K562 (cell line): ENCODE data around the gene SS18L1. TPM values are rescaled to one million over a fixed set of nuclear protein-coding genes. Genes with fewer than 3 reads are reported as not detected.

Experiments
- CBX1 ChIP-seq: sonication (generic); IDR thresholded peaks from 2 replicates; pipeline ENCODE4 v1.6.1; 2016; ENCODE audit warnings: antibody characterized with exemption, low read depth, mild to moderate bottlenecking
- RBM14 ChIP-seq: fragments of 200-400 bp; formaldehyde crosslinking; IDR thresholded peaks from 2 replicates; pipeline ENCODE4 v1.6.1; 2018; ENCODE audit warnings: low read depth, mild to moderate bottlenecking, low read length, moderate library complexity, borderline replicate concordance; ENCODE audit not compliant: insufficient read depth
- TAF15 ChIP-seq: fragments of 200-400 bp; formaldehyde crosslinking; IDR thresholded peaks from 2 replicates; pipeline ENCODE4 v1.6.1; 2017; ENCODE audit warnings: mild to moderate bottlenecking, low read depth, low read length, moderate library complexity
- TARDBP ChIP-seq: fragments of 450-650 bp; IDR thresholded peaks from 2 replicates; pipeline ENCODE4 v1.6.1; 2016
- ZNF644 ChIP-seq: fragments of 200-800 bp; sonication (Bioruptor generic); IDR thresholded peaks from 2 replicates; pipeline ENCODE4 v1.6.1; 2016; ENCODE audit warnings: low read depth, missing genetic modification characterization, missing compliant biosample characterization
- polyA plus RNA-seq, 8 experiments: library from polyadenylated mRNA; depleted of rRNA in 4 of 8; stranded (reverse) in 5 of 8; unstranded in 3 of 8; fragments of >200 nt; fragmentation: Nextera tagmentation in 2 of 8; fragmentation: Illumina TruSeq in 1 of 8; extraction: Ambion mirVana in 2 of 8; extraction: Trizol in 1 of 8; gene quantifications; 2 replicates each; pipeline versions ENCODE4 v1.2.1 to v1.2.3, GENCODE V29; 2011 to 2014; ENCODE audit warnings: inconsistent platforms in 1 of 8, missing spikeins in 1 of 8
- total RNA-seq, 7 experiments: library from RNA; depleted of rRNA in 6 of 7; stranded (reverse); fragments of >200 nt in 6 of 7; fragmentation: Illumina TruSeq in 2 of 7; extraction: Trizol in 2 of 7; gene quantifications; 2 replicates each; pipeline versions ENCODE4 v1.2.1 to v1.2.3, GENCODE V29; 2011 to 2021; ENCODE audit warnings: low replicate concordance in 1 of 7
- TF ChIP-seq, protein P1 (sequence below), 2 experiments: IDR thresholded peaks in 1 of 2; conservative IDR thresholded peaks in 1 of 2; 2 replicates each; pipeline ENCODE4 v1.6.1; 2016; ENCODE audit warnings: low read depth in 2 of 2, mild to moderate bottlenecking in 1 of 2, missing compliant biosample characterization in 1 of 2, missing genetic modification characterization in 1 of 2, moderate library complexity in 1 of 2
- TF ChIP-seq, protein P2 (sequence below), 2 experiments: fragments of 450-650 bp; IDR thresholded peaks; 2 replicates each; pipeline ENCODE4 v1.6.1; 2016
- TF ChIP-seq, protein P3 (sequence below): sonication (generic); formaldehyde crosslinking; IDR thresholded peaks from 2 replicates; pipeline ENCODE4 v1.9.0; 2022; ENCODE audit warnings: mild to moderate bottlenecking, missing genetic modification reagents
- TF ChIP-seq, protein P4 (sequence below): fragments of 450-650 bp; IDR thresholded peaks from 2 replicates; pipeline ENCODE4 v1.6.1; 2016; ENCODE audit warnings: low read depth, mild to moderate bottlenecking, moderate library complexity
- TF ChIP-seq, protein P5 (sequence below): fragments of 450-650 bp; IDR thresholded peaks from 2 replicates; pipeline ENCODE4 v1.6.1; 2016
- TF ChIP-seq, protein P6 (sequence below): fragments of 250-450 bp; sonication (Bioruptor Pico); IDR thresholded peaks from 2 replicates; pipeline ENCODE4 v1.5.0; 2021; ENCODE audit warnings: mild to moderate bottlenecking, moderate library complexity
- TF ChIP-seq, protein P7 (sequence below): fragments of 450-650 bp; formaldehyde crosslinking; IDR thresholded peaks from 2 replicates; pipeline ENCODE4 v1.4.0; 2020; ENCODE audit warnings: mild to moderate bottlenecking, moderate library complexity

Gene SS18L1
- total and polyA plus RNA-seq, 9 of the 15 experiments (the other 6 are each of a cell fraction or from before 2014, with no cell fraction given), result 2.7 to 28.3 (median 15.1) TPM

DNA sequence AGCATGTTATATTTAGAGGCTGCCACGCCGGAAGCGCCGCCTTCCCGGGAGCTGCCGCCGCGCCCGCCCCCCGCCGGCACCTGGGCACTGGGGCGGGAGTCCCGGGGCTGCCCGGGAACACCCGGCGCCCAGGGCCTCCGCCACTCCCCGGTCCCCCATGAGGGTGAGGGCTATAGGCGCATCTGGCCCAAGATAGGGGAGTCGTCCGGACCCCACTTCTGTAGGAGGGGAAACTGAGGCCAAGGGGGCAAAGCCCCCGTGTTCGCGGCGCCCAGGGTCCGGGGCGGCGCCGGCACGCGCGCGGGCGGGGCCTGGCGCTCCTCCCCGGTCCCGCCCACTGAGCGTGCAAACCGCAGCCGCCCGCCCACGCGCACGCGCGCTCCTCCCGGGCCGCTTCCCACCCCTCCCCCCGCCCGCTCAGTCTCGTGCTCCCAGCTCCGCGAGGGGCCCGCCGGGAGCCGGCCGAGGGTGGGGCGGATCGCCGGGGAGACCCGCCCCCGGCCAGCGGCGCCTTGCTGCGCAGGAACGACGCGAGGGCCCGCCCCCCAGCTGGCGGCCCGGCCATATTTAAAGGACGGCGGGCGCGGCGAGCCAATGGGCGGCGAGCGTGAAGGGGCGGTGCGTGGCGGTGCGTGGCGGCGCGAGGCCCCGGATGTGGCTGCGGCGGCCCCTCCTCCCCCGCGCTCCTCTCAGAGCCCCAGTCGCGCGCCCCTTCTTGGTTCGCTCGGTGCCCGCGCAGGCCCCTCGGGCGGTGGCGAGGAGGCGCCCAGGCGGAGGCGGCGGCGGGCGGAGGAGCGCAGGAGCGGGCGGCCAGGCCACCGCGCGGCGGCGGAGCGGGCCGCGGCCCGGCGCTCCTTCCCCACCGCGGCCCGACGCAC lies 21.6 kb upstream of the SS18L1 start, which contains the start of gene LSM14B (continued):
- TF ChIP-seq, protein P1, sequence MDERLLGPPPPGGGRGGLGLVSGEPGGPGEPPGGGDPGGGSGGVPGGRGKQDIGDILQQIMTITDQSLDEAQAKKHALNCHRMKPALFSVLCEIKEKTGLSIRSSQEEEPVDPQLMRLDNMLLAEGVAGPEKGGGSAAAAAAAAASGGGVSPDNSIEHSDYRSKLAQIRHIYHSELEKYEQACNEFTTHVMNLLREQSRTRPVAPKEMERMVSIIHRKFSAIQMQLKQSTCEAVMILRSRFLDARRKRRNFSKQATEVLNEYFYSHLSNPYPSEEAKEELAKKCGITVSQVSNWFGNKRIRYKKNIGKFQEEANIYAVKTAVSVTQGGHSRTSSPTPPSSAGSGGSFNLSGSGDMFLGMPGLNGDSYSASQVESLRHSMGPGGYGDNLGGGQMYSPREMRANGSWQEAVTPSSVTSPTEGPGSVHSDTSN (CRISPR knock-in tag; IDR thresholded peaks at IDR 0.05; ENCODE audit: low read depth), result no peak
- TF ChIP-seq, protein P1 (tag; conservative IDR thresholded peaks at IDR 0.05; ENCODE audit: low read depth), result no peak
- TF ChIP-seq, protein P2, sequence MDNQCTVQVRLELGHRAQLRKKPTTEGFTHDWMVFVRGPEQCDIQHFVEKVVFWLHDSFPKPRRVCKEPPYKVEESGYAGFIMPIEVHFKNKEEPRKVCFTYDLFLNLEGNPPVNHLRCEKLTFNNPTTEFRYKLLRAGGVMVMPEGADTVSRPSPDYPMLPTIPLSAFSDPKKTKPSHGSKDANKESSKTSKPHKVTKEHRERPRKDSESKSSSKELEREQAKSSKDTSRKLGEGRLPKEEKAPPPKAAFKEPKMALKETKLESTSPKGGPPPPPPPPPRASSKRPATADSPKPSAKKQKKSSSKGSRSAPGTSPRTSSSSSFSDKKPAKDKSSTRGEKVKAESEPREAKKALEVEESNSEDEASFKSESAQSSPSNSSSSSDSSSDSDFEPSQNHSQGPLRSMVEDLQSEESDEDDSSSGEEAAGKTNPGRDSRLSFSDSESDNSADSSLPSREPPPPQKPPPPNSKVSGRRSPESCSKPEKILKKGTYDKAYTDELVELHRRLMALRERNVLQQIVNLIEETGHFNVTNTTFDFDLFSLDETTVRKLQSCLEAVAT (IDR thresholded peaks at IDR 0.05), result no peak
- TF ChIP-seq TARDBP (no peak), TAF15 (no peak), RBM14 (0 out of 2 replicates have a peak, but pooled peaks have one; percentile 47), CBX1 (no peak), ZNF644 (tag) (no peak)
- TF ChIP-seq, protein P3, sequence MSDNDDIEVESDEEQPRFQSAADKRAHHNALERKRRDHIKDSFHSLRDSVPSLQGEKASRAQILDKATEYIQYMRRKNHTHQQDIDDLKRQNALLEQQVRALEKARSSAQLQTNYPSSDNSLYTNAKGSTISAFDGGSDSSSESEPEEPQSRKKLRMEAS, result no peak; the same call in none of the 2 replicates
- TF ChIP-seq, protein P4, sequence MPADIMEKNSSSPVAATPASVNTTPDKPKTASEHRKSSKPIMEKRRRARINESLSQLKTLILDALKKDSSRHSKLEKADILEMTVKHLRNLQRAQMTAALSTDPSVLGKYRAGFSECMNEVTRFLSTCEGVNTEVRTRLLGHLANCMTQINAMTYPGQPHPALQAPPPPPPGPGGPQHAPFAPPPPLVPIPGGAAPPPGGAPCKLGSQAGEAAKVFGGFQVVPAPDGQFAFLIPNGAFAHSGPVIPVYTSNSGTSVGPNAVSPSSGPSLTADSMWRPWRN, result peak; percentile 78
- TF ChIP-seq, protein P5, sequence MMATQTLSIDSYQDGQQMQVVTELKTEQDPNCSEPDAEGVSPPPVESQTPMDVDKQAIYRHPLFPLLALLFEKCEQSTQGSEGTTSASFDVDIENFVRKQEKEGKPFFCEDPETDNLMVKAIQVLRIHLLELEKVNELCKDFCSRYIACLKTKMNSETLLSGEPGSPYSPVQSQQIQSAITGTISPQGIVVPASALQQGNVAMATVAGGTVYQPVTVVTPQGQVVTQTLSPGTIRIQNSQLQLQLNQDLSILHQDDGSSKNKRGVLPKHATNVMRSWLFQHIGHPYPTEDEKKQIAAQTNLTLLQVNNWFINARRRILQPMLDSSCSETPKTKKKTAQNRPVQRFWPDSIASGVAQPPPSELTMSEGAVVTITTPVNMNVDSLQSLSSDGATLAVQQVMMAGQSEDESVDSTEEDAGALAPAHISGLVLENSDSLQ, result no peak
- TF ChIP-seq, protein P6, sequence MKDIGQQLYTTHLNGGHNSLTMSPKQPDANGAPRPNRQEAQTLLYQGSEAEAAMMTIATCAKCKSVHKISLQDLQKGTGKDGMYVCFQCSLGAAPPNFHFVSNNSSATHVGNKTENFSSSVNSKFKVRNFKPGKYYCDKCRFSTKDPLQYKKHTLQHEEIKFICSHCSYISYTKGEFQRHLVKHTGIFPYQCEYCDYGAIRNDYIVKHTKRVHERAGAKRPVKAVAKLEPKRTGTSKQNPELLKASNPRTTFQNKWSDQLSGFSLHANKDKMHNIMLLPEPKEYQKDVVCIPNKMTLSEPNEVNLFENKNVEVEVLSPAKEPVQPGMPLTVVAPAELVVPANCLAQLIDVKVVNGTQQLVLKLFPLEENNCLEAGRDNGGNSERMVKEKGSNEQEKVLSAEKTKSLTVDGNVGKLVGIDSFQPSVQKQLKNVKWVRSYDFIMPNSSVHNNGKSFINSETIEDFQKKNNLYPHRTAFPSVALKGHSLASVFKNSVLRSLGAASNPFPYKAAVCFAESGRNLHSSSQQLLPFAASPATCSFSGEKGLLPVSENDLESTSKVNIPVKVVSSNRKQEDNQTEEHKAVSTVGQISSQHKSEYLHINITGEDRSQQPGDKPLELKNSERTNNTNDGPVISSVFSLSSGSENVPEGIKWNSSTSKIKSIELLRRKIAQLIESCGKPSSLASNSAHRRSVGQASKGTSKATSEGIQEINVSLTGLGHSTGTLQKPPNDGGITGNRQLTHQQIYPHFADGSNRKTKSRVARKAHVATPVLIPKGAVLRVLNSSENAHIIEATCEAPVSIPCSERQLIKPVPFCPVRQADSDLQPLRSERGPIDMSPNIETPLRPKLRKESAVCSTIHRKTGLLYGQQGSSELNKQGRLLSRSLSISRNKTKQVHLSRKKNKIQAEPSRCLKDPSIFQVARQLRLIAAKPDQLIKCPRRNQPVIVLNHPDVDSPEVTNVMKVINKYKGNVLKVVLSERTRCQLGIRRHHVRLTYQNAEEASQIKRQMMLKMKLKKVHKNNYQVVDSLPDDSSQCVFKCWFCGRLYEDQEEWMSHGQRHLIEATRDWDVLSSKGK, result no peak
- TF ChIP-seq, protein P7, sequence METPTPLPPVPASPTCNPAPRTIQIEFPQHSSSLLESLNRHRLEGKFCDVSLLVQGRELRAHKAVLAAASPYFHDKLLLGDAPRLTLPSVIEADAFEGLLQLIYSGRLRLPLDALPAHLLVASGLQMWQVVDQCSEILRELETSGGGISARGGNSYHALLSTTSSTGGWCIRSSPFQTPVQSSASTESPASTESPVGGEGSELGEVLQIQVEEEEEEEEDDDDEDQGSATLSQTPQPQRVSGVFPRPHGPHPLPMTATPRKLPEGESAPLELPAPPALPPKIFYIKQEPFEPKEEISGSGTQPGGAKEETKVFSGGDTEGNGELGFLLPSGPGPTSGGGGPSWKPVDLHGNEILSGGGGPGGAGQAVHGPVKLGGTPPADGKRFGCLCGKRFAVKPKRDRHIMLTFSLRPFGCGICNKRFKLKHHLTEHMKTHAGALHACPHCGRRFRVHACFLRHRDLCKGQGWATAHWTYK, result no peak
